SK-N-SH (cell line): ENCODE data around the gene FKBP11.

Experiments
- CHD2 ChIP-seq: fragments of 150-350 bp; IDR thresholded peaks from 2 replicates; pipeline ENCODE4 v1.6.1; 2018; ENCODE audit warnings: low read length; ENCODE audit not compliant: partially characterized antibody
- CTCF ChIP-seq: fragments of 200-600 bp; sonication (generic); IDR thresholded peaks from 2 replicates; pipeline ENCODE4 v1.6.1; 2017; ENCODE audit warnings: antibody characterized with exemption, mild to moderate bottlenecking, moderate library complexity
- EP300 ChIP-seq, 2 experiments: IDR thresholded peaks; 2 replicates each; pipeline versions ENCODE4 v1.4.0 to v1.6.1; 2012; ENCODE audit warnings: borderline replicate concordance in 1 of 2, low read depth in 1 of 2, low read length in 1 of 2
- EZH2phosphoT487 ChIP-seq: fragments of 200-600 bp; sonication (generic); IDR thresholded peaks from 2 replicates; pipeline ENCODE4 v1.6.1; 2017; ENCODE audit warnings: low read depth, mixed run types, mild to moderate bottlenecking, antibody characterized with exemption, moderate library complexity, borderline replicate concordance
- NFIC ChIP-seq: IDR thresholded peaks from 2 replicates; pipeline ENCODE4 v1.4.0; 2012; ENCODE audit warnings: borderline replicate concordance
- POLR2AphosphoS5 ChIP-seq: IDR thresholded peaks from 2 replicates; pipeline ENCODE4 v1.6.1; 2012; ENCODE audit warnings: low read depth, low read length
- RCOR1 ChIP-seq: fragments of 150-350 bp; IDR thresholded peaks from 2 replicates; pipeline ENCODE4 v1.6.1; 2017; ENCODE audit warnings: antibody characterized with exemption, low read length
- REST ChIP-seq: IDR thresholded peaks from 2 replicates; pipeline ENCODE4 v1.6.1; 2012; ENCODE audit warnings: mild to moderate bottlenecking, low read depth, low read length, moderate library complexity
- RFX5 ChIP-seq: IDR thresholded peaks from 2 replicates; pipeline ENCODE4 v1.6.1; 2012; ENCODE audit warnings: mild to moderate bottlenecking, improper control_type of control experiment, low read length
- RXRA ChIP-seq: IDR thresholded peaks from 2 replicates; pipeline ENCODE4 v1.4.0; 2012; ENCODE audit warnings: low read depth, mild to moderate bottlenecking, borderline replicate concordance
- SMC3 ChIP-seq: IDR thresholded peaks from 2 replicates; pipeline ENCODE4 v1.6.1; 2012; ENCODE audit warnings: low read depth, low read length, improper control_type of control experiment
- USF2 ChIP-seq: fragments of 150-350 bp; IDR thresholded peaks from 2 replicates; pipeline ENCODE4 v1.6.1; 2017; ENCODE audit warnings: antibody characterized with exemption, low read length, low read depth, borderline replicate concordance
- YY1 ChIP-seq: IDR thresholded peaks from 2 replicates; pipeline ENCODE4 v1.4.0; 2012; ENCODE audit warnings: low read depth, mild to moderate bottlenecking
- TF ChIP-seq, protein P1 (sequence below): IDR thresholded peaks from 2 replicates; pipeline ENCODE4 v1.4.0; 2012; ENCODE audit warnings: low read depth

- TF ChIP-seq EZH2phosphoT487 (no peak), CTCF (no peak), YY1 (no peak), CHD2 (no peak), EP300 (IDR thresholded peaks at IDR 0.05; ENCODE audit: borderline replicate concordance in 1 of 2, low read depth in 1 of 2, low read length in 1 of 2) (no peak), RFX5 (no peak), RCOR1 (no peak), POLR2AphosphoS5 (no peak), REST (no peak), USF2 (no peak), NFIC (no peak), RXRA (no peak), SMC3 (no peak)
- TF ChIP-seq, protein P1, sequence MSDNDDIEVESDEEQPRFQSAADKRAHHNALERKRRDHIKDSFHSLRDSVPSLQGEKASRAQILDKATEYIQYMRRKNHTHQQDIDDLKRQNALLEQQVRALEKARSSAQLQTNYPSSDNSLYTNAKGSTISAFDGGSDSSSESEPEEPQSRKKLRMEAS = no peak
These were observed 24.0 kb downstream of the FKBP11 start for GRCh38 chr12:48901278-48901677.
